Calu3 (cell line): ENCODE results near the gene IL9R. TPM values are rescaled to one million over a fixed set of nuclear protein-coding genes. Genes with fewer than 3 reads are reported as not detected.

Experiments
- BruUV-seq: library from RNA; stranded (reverse); fragments of 400-500 nt; replicated peaks from 2 replicates; lab custom pipeline; 2021; lab: Mats Ljungman, UMichigan
- CTCF ChIA-PET: fragments of 300-600 bp; sonication (Branson Sonifier 250); formaldehyde crosslinking; loops from one replicate; lab custom pipeline; 2022; ENCODE audit warnings: antibody characterized with exemption; lab: Charles Lee
- DNase-seq: peaks from one replicate; pipeline ENCODE4 v3.0.0; 2022
- H3K27ac Mint-ChIP-seq: one replicate; pipeline ENCODE4 v1.8.0; 2022; ENCODE audit warnings: mixed read lengths; ENCODE audit not compliant: unreplicated experiment
- H3K27me3 Mint-ChIP-seq: one replicate; pipeline ENCODE4 v1.8.0; 2022; ENCODE audit warnings: mixed read lengths; ENCODE audit not compliant: unreplicated experiment
- H3K36me3 Mint-ChIP-seq: one replicate; pipeline ENCODE4 v1.8.0; 2022; ENCODE audit warnings: mild to moderate bottlenecking, moderate library complexity, mixed read lengths; ENCODE audit not compliant: insufficient read depth, unreplicated experiment
- H3K4me1 Mint-ChIP-seq: one replicate; pipeline ENCODE4 v1.8.0; 2022; ENCODE audit warnings: mild to moderate bottlenecking, low read depth, mixed read lengths; ENCODE audit not compliant: unreplicated experiment
- H3K4me3 Mint-ChIP-seq: one replicate; pipeline ENCODE4 v1.8.0; 2022; ENCODE audit warnings: mild to moderate bottlenecking, low read depth, moderate library complexity, mixed read lengths; ENCODE audit not compliant: unreplicated experiment
- H3K9me3 Mint-ChIP-seq: one replicate; pipeline ENCODE4 v1.8.0; 2022; ENCODE audit warnings: low read depth, mixed read lengths; ENCODE audit not compliant: unreplicated experiment
- intact Hi-C: fragments of 100-400 bp; cut with micrococcal nuclease; formaldehyde crosslinking; loops from one replicate; pipeline ENCODE4 v1.10.0; 2022; ENCODE audit not compliant: unreplicated experiment
- total RNA-seq: library from RNA; stranded (reverse); gene quantifications from 2 replicates; pipeline ENCODE4 v1.2.3, GENCODE V29; 2022
- TF ChIP-seq, protein P1 (sequence below): fragments of 200-600 bp; IDR thresholded peaks from one replicate; pipeline ENCODE4 v1.8.0; 2022; ENCODE audit warnings: antibody characterized with exemption; ENCODE audit not compliant: unreplicated experiment

Gene IL9R
- total RNA-seq, 1 experiment from 2014 or later, result not detected

DNA sequence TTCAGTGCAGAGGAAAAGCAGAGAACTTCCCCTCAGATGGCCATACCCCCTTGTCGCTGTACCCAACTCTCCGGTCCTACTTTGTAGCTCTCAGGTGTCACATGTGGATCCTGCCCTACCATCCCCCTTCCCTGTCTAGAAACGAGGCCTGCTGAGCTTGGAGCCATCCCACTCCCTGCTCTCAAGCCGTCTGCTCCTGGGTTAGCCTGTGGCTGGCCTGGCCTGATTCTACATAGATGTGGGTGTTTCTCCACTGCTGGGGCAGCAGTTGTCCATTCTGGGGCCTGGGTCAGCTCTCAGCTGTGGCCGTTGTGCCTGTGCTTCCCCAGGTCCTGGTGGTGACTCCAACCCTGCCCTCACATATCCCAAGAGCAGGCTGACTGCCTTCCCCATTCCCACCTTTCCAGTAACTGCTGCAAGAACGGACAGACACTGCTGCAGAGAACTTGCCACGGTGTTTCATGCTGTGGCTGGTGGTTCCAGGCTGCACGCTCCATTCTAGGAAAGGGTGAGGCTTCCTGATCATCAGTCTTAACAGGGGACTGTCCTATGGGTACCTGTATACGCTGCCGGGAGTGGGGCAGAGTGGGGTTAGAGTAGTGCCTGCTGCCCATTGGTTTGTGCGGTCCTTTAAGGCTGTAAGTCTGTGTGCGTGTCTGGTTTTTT is 3.6 kb downstream of the IL9R start:
- H3K4me1 Mint-ChIP-seq, result no peaks in the 10 kb centered on the region
- no peak overlapping the region for H3K27ac Mint-ChIP-seq
- CTCF ChIA-PET, result no interaction called here
- no TSS peak for BruUV-seq
- H3K9me3 Mint-ChIP-seq, result no peaks in the 10 kb centered on the region
- TF ChIP-seq, protein P1, sequence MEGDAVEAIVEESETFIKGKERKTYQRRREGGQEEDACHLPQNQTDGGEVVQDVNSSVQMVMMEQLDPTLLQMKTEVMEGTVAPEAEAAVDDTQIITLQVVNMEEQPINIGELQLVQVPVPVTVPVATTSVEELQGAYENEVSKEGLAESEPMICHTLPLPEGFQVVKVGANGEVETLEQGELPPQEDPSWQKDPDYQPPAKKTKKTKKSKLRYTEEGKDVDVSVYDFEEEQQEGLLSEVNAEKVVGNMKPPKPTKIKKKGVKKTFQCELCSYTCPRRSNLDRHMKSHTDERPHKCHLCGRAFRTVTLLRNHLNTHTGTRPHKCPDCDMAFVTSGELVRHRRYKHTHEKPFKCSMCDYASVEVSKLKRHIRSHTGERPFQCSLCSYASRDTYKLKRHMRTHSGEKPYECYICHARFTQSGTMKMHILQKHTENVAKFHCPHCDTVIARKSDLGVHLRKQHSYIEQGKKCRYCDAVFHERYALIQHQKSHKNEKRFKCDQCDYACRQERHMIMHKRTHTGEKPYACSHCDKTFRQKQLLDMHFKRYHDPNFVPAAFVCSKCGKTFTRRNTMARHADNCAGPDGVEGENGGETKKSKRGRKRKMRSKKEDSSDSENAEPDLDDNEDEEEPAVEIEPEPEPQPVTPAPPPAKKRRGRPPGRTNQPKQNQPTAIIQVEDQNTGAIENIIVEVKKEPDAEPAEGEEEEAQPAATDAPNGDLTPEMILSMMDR, result no peak
- intact Hi-C loops, result no loop called here
- no peaks in the 10 kb centered on the region for H3K27me3 Mint-ChIP-seq
- H3K36me3 Mint-ChIP-seq, result no peaks in the 10 kb centered on the region
- no peak overlapping the region for H3K4me3 Mint-ChIP-seq
- DNase-seq, result no peak

DNA sequence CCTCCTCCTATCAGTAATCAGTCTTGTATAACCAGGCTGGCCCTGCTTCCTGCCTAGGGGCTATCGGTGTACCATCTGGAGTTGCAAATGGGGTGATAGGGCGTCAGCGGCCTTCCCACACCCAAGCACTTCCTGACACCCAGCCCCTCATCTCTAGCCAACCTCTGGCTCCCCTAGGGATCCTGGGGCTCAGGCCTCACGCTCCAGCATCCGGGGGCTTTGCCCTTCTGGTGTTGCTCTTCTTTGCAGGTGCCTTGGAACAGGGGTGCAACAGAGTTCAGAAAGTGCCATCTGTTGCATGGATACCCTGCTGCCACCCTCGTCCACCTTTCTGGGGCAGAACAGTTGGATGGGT is 4.1 kb downstream of the IL9R start:
- TF ChIP-seq, protein P1, result no peak
- BruUV-seq, result no TSS peak
- no peaks in the 10 kb centered on the region for H3K9me3 Mint-ChIP-seq
- H3K27ac Mint-ChIP-seq, result no peak overlapping the region
- H3K27me3 Mint-ChIP-seq, result no peaks in the 10 kb centered on the region
- H3K4me3 Mint-ChIP-seq, result no peak overlapping the region
- no peaks in the 10 kb centered on the region for H3K4me1 Mint-ChIP-seq
- CTCF ChIA-PET, result no interaction called here
- intact Hi-C loops, result no loop called here
- no peaks in the 10 kb centered on the region for H3K36me3 Mint-ChIP-seq
- DNase-seq, result no peak

DNA sequence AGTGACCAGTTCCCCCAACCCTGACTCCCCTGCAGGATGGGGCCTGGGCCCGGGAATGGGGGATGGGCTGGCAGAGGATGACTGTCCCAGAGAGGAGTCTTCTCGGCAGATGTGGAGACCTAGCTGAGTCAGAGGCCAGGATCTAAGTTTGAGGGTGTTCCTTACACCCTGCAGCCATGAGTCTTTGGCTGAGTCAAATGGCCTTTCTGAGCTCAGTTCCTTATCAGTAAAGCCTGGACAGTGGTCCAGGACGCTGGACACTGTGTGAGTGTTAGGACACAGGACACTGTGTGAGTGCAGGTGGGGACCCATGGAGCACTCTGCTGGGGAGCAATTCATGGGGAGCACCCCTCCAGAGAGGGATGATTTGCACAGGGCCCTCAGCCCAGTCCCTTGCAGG is 5.0 kb downstream of the IL9R start:
- no TSS peak for BruUV-seq
- H3K4me3 Mint-ChIP-seq, result no peak overlapping the region
- no peaks in the 10 kb centered on the region for H3K9me3 Mint-ChIP-seq
- DNase-seq, result no peak
- H3K27ac Mint-ChIP-seq, result no peak overlapping the region
- intact Hi-C loops, result no loop called here
- H3K36me3 Mint-ChIP-seq, result no peaks in the 10 kb centered on the region
- TF ChIP-seq, protein P1, result no peak
- CTCF ChIA-PET, result no interaction called here
- no peaks in the 10 kb centered on the region for H3K27me3 Mint-ChIP-seq
- H3K4me1 Mint-ChIP-seq, result no peaks in the 10 kb centered on the region

DNA sequence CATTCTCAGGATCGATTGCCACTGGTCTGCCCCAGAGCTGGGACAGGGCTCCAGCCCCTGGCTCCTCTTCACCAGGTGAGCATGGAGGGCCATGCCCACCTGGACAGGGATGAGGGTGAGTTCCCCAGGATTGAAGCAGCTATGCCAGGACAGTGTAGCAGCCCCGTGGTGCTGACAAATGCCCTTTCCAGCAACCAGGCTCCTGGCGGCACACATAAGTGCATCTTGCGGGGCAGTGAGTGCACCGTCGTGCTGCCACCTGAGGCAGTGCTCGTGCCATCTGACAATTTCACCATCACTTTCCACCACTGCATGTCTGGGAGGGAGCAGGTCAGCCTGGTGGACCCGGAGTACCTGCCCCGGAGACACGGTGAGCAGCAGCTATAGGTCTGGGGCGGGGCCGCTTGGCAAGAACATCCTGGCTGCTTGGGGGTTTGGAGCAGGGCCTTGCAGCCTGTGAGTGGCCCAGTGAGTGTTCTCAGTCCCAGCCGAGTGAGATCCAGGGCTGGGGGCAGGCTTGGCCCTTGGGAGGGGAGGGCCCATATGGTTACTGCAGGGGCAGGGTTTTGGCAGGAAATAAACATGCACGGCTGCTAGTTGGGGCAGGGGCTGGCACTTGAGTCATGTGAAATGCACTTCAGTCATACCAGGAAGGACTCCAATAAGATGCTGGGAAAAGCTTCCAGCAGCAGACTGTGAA is 6.1 kb downstream of the IL9R start:
- H3K4me3 Mint-ChIP-seq, result no peak overlapping the region
- no TSS peak for BruUV-seq

More for the DNA sequence above, 6.1 kb downstream of the IL9R start:
- Mint-ChIP-seq H3K27ac (no peak overlapping the region), H3K9me3 (no peaks in the 10 kb centered on the region), H3K36me3 (no peaks in the 10 kb centered on the region), H3K27me3 (no peaks in the 10 kb centered on the region), H3K4me1 (no peaks in the 10 kb centered on the region)
- intact Hi-C loops, result no loop called here
- DNase-seq, result no peak
- TF ChIP-seq, protein P1, result no peak
- CTCF ChIA-PET, result no interaction called here
